Sigmoid colon (tissue), 4 donors: ENCODE measurements around the gene CCDC178.

Experiments
- POLR2A ChIP-seq, 2 donors: fragments of 450-650 bp; IDR thresholded peaks; one replicate each; pipeline ENCODE4 v1.6.1; 2016; ENCODE audit warnings: antibody characterized with exemption in 2 of 2, mild to moderate bottlenecking in 2 of 2, moderate library complexity in 2 of 2
- POLR2AphosphoS5 ChIP-seq, 4 donors: sonication (generic); formaldehyde crosslinking; IDR thresholded peaks; one replicate each; pipeline ENCODE4 v1.6.1; 2017; ENCODE audit warnings: antibody characterized with exemption in 4 of 4

GRCh38 chr18:33231474-33232317, 208.8 kb downstream of the CCDC178 start:
- TF ChIP-seq POLR2A (IDR thresholded peaks at IDR 0.05) (no peak), POLR2AphosphoS5 (IDR thresholded peaks at IDR 0.05) (no peak)
